GM12874 (cell line): Measurements from ENCODE around the gene HMGN1.

ENCODE experiments used
- TF ChIP-seq, protein P1 (sequence below): IDR thresholded peaks from 2 replicates; pipeline ENCODE4 v1.5.1; 2011; ENCODE audit warnings: low read depth, mild to moderate bottlenecking, control low read depth, low read length, moderate library complexity; ENCODE audit not compliant: insufficient read depth

Gene HMGN1

DNA sequence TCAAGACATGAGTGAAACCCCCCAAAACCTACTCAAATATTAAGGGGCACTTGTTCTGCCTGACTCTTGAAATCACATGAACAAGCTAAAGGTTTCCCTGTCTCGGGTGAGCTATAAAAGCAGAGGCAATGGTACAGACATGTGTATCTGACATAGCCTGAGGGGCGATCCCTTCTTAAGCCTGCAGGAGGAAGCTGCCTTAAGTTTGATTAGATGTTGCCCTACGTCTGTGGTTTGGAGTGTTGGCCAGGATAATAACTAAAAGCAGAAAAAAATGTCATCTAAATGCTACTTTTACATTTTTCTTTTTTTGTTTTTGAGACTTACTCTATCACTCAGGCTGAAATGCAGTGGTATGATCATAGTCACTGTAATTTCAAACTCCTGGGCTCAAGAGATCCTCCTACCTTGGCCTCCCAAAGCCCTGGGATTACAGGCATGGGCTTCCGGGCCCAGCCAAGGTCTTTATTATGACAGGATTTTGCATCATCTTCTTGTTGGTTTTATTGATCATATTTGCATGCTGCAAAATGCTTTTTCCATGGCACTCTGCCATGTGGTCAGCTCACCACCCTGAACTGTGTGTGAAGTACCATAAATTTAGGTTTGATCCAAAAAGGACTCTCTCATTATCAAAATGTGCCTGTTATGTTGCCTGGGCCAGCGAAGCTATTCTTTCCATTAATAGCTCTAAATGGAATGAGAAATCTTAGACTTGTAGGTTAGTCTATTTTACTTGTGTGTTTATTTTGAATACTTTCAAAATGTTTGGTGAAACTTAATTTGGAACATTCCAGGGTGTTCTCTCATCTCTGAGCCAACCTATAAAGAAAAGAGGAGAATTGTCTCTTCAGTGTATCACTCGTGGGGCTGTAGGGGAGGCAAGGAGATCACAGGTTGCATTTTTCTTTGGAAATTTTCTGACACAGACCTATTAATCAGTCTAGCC lies 15.0 kb upstream of the HMGN1 start:
- TF ChIP-seq, protein P1, sequence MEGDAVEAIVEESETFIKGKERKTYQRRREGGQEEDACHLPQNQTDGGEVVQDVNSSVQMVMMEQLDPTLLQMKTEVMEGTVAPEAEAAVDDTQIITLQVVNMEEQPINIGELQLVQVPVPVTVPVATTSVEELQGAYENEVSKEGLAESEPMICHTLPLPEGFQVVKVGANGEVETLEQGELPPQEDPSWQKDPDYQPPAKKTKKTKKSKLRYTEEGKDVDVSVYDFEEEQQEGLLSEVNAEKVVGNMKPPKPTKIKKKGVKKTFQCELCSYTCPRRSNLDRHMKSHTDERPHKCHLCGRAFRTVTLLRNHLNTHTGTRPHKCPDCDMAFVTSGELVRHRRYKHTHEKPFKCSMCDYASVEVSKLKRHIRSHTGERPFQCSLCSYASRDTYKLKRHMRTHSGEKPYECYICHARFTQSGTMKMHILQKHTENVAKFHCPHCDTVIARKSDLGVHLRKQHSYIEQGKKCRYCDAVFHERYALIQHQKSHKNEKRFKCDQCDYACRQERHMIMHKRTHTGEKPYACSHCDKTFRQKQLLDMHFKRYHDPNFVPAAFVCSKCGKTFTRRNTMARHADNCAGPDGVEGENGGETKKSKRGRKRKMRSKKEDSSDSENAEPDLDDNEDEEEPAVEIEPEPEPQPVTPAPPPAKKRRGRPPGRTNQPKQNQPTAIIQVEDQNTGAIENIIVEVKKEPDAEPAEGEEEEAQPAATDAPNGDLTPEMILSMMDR = no peak

DNA sequence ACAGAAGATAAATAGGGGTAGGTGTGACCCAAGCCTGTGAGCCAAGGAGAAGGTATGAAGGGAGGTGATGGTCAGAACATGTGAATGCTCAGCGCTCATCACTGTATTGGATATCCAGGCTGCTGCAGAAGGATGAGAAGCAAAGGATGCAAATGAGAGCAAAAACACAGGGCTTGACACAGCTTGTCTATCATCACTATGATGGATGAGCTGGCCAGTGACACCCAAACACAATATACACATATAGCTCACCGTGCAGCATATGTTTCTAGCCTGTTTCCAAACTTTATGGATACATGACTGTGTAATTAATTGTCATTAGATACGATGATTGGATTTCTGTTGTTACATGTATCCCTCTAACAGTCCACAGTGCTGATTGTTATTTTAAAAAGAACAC lies 13.8 kb upstream of the HMGN1 start:
- TF ChIP-seq, protein P1 = no peak

DNA sequence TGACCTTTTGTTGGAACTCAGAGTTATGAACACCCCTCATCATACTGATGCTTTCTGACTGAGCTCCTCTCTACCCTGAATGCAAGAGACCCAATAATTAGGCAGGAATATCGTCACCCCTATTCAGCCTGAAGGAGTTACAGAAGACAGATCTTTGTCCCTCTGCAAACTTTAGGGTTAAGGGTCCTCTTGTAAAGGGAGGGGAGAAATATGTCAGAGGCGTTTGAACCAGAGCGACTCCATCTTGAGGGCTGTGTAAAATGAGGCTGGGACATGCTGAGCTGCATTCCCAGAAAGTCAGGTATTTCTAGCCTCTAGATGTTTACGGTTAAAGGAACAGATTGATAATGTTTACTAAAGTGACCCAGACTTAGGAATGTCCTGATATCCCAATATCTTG lies 10.5 kb upstream of the HMGN1 start:
- TF ChIP-seq, protein P1 = no peak

DNA sequence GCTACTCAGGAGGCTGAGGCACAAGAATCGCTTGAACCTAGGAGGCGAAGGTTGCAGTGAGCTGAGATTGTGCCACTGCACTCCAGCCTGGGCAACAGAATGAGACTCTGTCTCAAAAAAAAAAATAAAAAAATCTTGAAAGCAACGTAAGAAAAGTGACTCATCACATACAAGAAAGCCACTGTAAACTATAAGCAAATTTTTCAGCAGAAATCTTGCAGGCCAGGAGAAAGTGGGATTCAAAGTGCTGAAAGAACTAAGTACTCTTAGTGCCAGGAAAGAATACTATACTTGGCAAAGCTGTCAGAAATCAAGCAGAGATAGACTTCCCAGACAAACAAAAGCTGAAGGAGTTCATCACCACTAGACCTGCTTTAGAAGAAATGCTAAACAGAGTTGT lies 4.4 kb upstream of the HMGN1 start:
- TF ChIP-seq, protein P1 = no peak

DNA sequence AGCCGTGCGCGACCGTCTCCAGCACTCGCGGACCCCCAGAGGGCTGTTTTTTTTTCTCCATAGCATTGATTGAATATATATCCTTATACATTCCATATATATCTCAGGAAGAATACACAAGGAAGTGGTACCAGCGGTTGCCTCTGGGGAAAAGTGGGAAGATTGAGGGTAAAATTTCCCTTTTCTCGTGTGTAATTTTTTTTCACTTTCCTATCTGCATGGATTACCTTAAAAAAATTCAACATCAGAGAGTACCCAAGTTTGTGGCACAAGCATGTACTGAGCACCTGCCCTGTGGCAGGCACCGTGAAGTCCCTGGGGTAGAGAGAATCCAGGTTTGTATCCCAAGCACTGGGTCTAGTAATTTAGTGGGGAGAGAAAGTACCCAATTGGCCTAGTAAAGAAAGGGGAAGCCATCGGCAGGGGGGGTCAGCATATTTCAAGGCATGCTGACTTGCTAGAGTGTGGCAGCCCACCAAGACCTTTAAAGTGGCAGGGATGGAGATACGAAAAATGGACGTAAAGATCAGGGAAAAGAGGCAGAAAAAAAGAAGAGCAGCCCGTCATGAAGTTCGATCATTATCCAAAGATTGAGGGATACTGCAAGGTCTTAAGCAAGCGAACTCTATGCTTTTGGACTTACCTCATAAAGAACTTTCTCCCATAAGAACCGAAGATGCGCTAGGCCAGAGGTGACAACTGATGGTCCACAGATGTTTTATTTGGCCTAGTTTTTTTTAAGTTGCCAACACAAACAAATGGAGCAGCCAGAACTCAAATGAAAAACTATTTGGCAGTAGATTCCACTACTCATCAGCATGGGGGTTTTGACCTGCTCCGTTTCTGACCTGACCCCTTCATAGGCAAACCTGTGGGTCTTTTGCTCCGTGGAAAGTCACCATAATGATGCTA lies 1.5 kb upstream of the HMGN1 start:
- TF ChIP-seq, protein P1 = no peak

DNA sequence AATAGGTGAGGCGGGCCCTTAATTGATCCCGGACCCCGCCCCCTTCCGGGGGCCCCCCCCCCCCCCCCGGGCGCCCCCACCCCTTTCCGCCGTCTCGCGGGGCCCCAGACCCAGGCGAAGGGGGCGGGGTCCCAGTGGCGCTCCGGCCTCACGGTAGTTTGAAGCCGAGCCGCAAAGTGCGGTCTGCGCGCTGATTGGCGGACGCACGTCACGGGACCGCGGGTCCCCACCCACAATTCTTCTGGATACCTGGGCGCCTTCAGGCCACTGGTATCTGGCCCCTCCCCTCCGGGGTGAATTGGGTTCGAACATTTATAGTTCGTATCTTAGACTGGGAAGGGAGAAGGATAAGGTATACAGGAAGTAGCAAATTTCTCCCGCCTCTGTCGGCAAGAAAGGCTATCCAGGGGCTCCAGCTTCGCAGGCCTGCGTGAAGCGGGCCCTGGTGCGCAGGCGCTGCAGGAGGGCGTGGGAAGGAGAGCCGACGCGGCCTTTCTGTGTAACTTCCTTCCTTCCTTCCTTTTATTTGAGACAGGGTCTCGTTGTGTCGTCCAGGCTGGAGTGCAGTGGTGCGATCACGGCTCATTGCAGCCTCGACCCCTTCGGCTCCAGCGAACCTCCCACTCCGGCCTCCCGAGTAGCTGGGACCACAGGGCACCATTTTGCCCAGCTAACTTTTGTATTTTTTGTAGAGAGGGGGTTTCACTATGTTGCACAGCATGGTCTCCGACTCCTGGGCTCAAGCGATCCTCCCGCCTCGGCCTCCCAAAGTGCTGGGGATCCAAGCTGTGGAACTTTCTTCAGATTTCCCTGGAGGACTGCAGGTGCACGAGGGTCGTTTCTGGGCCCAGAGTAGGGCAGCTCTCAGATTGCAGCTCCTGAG lies 564 bp upstream of the HMGN1 start:
- TF ChIP-seq, protein P1 = no peak
